CD8-positive, alpha-beta memory T cell (primary cell): ENCODE results near the gene CPNE4. TPM values are rescaled to one million over a fixed set of nuclear protein-coding genes. Genes with fewer than 3 reads are reported as not detected.

Source experiments
- CTCF ChIA-PET: fragments of 350-600 bp; sonication (Branson Sonifier 250); formaldehyde crosslinking; loops from one replicate; lab custom pipeline; 2021; ENCODE audit warnings: antibody characterized with exemption; lab: Charles Lee
- POLR2A ChIA-PET: fragments of 350-600 bp; sonication (Branson Sonifier 250); formaldehyde crosslinking; loops from one replicate; lab custom pipeline; 2021; ENCODE audit warnings: antibody characterized with exemption; lab: Charles Lee
- DNase-seq, 5 donors: peaks; one replicate each; pipeline versions ENCODE4 v3.0.0 to v3.0.0-alpha.2; 2020 to 2022; ENCODE audit warnings: mixed read lengths in 1 of 5
- H3K27ac ChIP-seq: one replicate; pipeline ENCODE4 v1.7.0; 2013; ENCODE audit warnings: low read depth, mild to moderate bottlenecking, low read length, moderate library complexity
- H3K27me3 ChIP-seq: 2 replicates; pipeline ENCODE4 v1.7.0; 2013; ENCODE audit warnings: low read length, mild to moderate bottlenecking; ENCODE audit not compliant: insufficient read depth, poor library complexity, severe bottlenecking
- H3K36me3 ChIP-seq: 2 replicates; pipeline ENCODE4 v1.7.0; 2013; ENCODE audit warnings: mild to moderate bottlenecking, low read length, moderate library complexity; ENCODE audit not compliant: insufficient read depth
- H3K4me1 ChIP-seq: 2 replicates; pipeline ENCODE4 v1.7.0; 2013; ENCODE audit warnings: mild to moderate bottlenecking, low read length, moderate library complexity; ENCODE audit not compliant: insufficient read depth
- H3K4me3 ChIP-seq: 2 replicates; pipeline ENCODE4 v1.7.0; 2013; ENCODE audit warnings: mild to moderate bottlenecking, low read length
- H3K9me3 ChIP-seq: 2 replicates; pipeline ENCODE4 v1.7.0; 2013; ENCODE audit warnings: mild to moderate bottlenecking, low read length
- H3K27ac Mint-ChIP-seq, 8 donors: one replicate each; pipeline ENCODE4 v1.8.0; 2020 to 2021; ENCODE audit warnings: mixed read lengths in 8 of 8, mild to moderate bottlenecking in 6 of 8, inconsistent platforms in 3 of 8, moderate library complexity in 3 of 8
- H3K27me3 Mint-ChIP-seq, 2 donors: one replicate each; pipeline ENCODE4 v1.8.0; 2020 to 2021; ENCODE audit warnings: mixed read lengths in 2 of 2, mild to moderate bottlenecking in 1 of 2, moderate library complexity in 1 of 2
- H3K36me3 Mint-ChIP-seq, 3 donors: one replicate each; pipeline ENCODE4 v1.8.0; 2020 to 2021; ENCODE audit warnings: mixed read lengths in 3 of 3, inconsistent platforms in 1 of 3, mild to moderate bottlenecking in 1 of 3
- H3K4me1 Mint-ChIP-seq, 3 donors: one replicate each; pipeline ENCODE4 v1.8.0; 2020 to 2021; ENCODE audit warnings: mixed read lengths in 3 of 3, inconsistent platforms in 1 of 3, mild to moderate bottlenecking in 1 of 3
- H3K4me3 Mint-ChIP-seq, 7 donors: one replicate each; pipeline ENCODE4 v1.8.0; 2020 to 2021; ENCODE audit warnings: mixed read lengths in 7 of 7, mild to moderate bottlenecking in 6 of 7, moderate library complexity in 4 of 7, inconsistent platforms in 2 of 7
- H3K9me3 Mint-ChIP-seq, 5 donors: one replicate each; pipeline ENCODE4 v1.8.0; 2020 to 2022; ENCODE audit warnings: mixed read lengths in 5 of 5, mild to moderate bottlenecking in 3 of 5, moderate library complexity in 2 of 5, inconsistent platforms in 1 of 5
- polyA plus RNA-seq: library from polyadenylated mRNA; unstranded; fragments of 300-500 nt; fragmentation: Illumina TruSeq; gene quantifications from one replicate; pipeline ENCODE4 v1.2.3, GENCODE V29; 2021
- total RNA-seq, 2 experiments: library from RNA; stranded (reverse); gene quantifications; one replicate each; pipeline ENCODE4 v1.2.3, GENCODE V29; 2021

The CPNE4 gene
- total and polyA plus RNA-seq, 3 experiments from 2014 or later: not detected

GRCh38 chr3:131821191-131821762, 213.5 kb downstream of the CPNE4 start:
- ChIA-PET CTCF (no interaction called here), POLR2A (no interaction called here)
- peaks cover 3 to 7% of the 10 kb centered on the region in 2 donors for H3K27me3 Mint-ChIP-seq
- Histone ChIP-seq H3K4me1 (no peaks in the 10 kb centered on the region), H3K27ac (no peak overlapping the region), H3K36me3 (no peaks in the 10 kb centered on the region), H3K4me3 (no peak overlapping the region), H3K9me3 (no peaks in the 10 kb centered on the region), H3K27me3 (no peaks in the 10 kb centered on the region)
- no peak overlapping the region for H3K27ac Mint-ChIP-seq
- no peak for DNase-seq
- H3K4me3 Mint-ChIP-seq: no peak overlapping the region
- H3K4me1 Mint-ChIP-seq: no peaks in the 10 kb centered on the region
- no peaks in the 10 kb centered on the region for H3K36me3 Mint-ChIP-seq
- no peaks in the 10 kb centered on the region for H3K9me3 Mint-ChIP-seq

GRCh38 chr3:131819381-131820055, 215.3 kb downstream of the CPNE4 start:
- no peak overlapping the region for H3K27ac Mint-ChIP-seq
- H3K9me3 Mint-ChIP-seq: no peaks in the 10 kb centered on the region
- H3K4me3 Mint-ChIP-seq: no peak overlapping the region
- Histone ChIP-seq H3K27ac (no peak overlapping the region), H3K4me1 (no peaks in the 10 kb centered on the region), H3K9me3 (no peaks in the 10 kb centered on the region), H3K36me3 (no peaks in the 10 kb centered on the region), H3K4me3 (no peak overlapping the region), H3K27me3 (no peaks in the 10 kb centered on the region)
- no peak for DNase-seq
- no peaks in the 10 kb centered on the region for H3K36me3 Mint-ChIP-seq
- POLR2A ChIA-PET: no interaction called here
- H3K4me1 Mint-ChIP-seq: no peaks in the 10 kb centered on the region
- CTCF ChIA-PET: no interaction called here
- H3K27me3 Mint-ChIP-seq: peaks cover 3 to 7% of the 10 kb centered on the region in 2 donors

GRCh38 chr3:131812433-131812832, 222.4 kb downstream of the CPNE4 start:
- Histone ChIP-seq H3K9me3 (no peaks in the 10 kb centered on the region), H3K27me3 (no peaks in the 10 kb centered on the region), H3K36me3 (no peaks in the 10 kb centered on the region), H3K4me1 (no peaks in the 10 kb centered on the region), H3K27ac (no peak overlapping the region), H3K4me3 (no peak overlapping the region)
- Mint-ChIP-seq H3K36me3 (no peaks in the 10 kb centered on the region), H3K27me3 (no peaks in the 10 kb centered on the region), H3K4me3 (no peak overlapping the region), H3K27ac (no peak overlapping the region), H3K9me3 (no peaks in the 10 kb centered on the region), H3K4me1 (no peaks in the 10 kb centered on the region)
- DNase-seq: no peak
- ChIA-PET CTCF (no interaction called here), POLR2A (no interaction called here)

- Mint-ChIP-seq H3K27ac (no peak overlapping the region), H3K9me3 (no peaks in the 10 kb centered on the region), H3K4me1 (no peaks in the 10 kb centered on the region), H3K36me3 (no peaks in the 10 kb centered on the region), H3K27me3 (peaks cover 2 to 4% of the 10 kb centered on the region in 2 donors), H3K4me3 (no peak overlapping the region)
- Histone ChIP-seq H3K4me3 (no peak overlapping the region), H3K27ac (no peak overlapping the region), H3K27me3 (no peaks in the 10 kb centered on the region), H3K4me1 (no peaks in the 10 kb centered on the region), H3K36me3 (no peaks in the 10 kb centered on the region), H3K9me3 (no peaks in the 10 kb centered on the region)
- no peak for DNase-seq
- POLR2A ChIA-PET: no interaction called here
- CTCF ChIA-PET: no interaction called here
These were observed 223.3 kb downstream of the CPNE4 start for GRCh38 chr3:131811481-131811880.

GRCh38 chr3:131807822-131808221, 227.0 kb downstream of the CPNE4 start:
- CTCF ChIA-PET: no interaction called here
- H3K36me3 Mint-ChIP-seq: no peaks in the 10 kb centered on the region
- H3K4me1 ChIP-seq: no peaks in the 10 kb centered on the region
- H3K27ac Mint-ChIP-seq: no peak overlapping the region
- H3K27me3 ChIP-seq: no peaks in the 10 kb centered on the region
- no peak overlapping the region for H3K4me3 Mint-ChIP-seq
- H3K27ac ChIP-seq: no peak overlapping the region
- H3K9me3 Mint-ChIP-seq: no peaks in the 10 kb centered on the region
- H3K4me1 Mint-ChIP-seq: no peaks in the 10 kb centered on the region
- H3K36me3 ChIP-seq: no peaks in the 10 kb centered on the region
- no peaks in the 10 kb centered on the region for H3K9me3 ChIP-seq
- POLR2A ChIA-PET: no interaction called here
- no peak overlapping the region for H3K4me3 ChIP-seq
- H3K27me3 Mint-ChIP-seq: peaks cover 2 to 14% of the 10 kb centered on the region in 2 donors
- no peak for DNase-seq

GRCh38 chr3:131806736-131807135, 228.1 kb downstream of the CPNE4 start:
- CTCF ChIA-PET: no interaction called here
- no peaks in the 10 kb centered on the region for H3K36me3 ChIP-seq
- Mint-ChIP-seq H3K27ac (no peak overlapping the region), H3K9me3 (no peaks in the 10 kb centered on the region), H3K27me3 (peaks cover 2 to 14% of the 10 kb centered on the region in 2 donors), H3K4me1 (no peaks in the 10 kb centered on the region), H3K4me3 (no peak overlapping the region), H3K36me3 (no peaks in the 10 kb centered on the region)
- no peak for DNase-seq
- H3K27me3 ChIP-seq: no peaks in the 10 kb centered on the region
- no peaks in the 10 kb centered on the region for H3K9me3 ChIP-seq
- H3K4me3 ChIP-seq: no peak overlapping the region
- no peaks in the 10 kb centered on the region for H3K4me1 ChIP-seq
- no peak overlapping the region for H3K27ac ChIP-seq
- POLR2A ChIA-PET: no interaction called here

- Mint-ChIP-seq H3K27me3 (peaks cover 2 to 18% of the 10 kb centered on the region in 2 donors), H3K36me3 (no peaks in the 10 kb centered on the region), H3K27ac (no peak overlapping the region), H3K4me3 (no peak overlapping the region), H3K4me1 (no peaks in the 10 kb centered on the region), H3K9me3 (no peaks in the 10 kb centered on the region)
- no peaks in the 10 kb centered on the region for H3K36me3 ChIP-seq
- no peaks in the 10 kb centered on the region for H3K27me3 ChIP-seq
- CTCF ChIA-PET: no interaction called here
- no peak overlapping the region for H3K27ac ChIP-seq
- no peak for DNase-seq
- POLR2A ChIA-PET: no interaction called here
- no peak overlapping the region for H3K4me3 ChIP-seq
- H3K4me1 ChIP-seq: no peaks in the 10 kb centered on the region
- no peaks in the 10 kb centered on the region for H3K9me3 ChIP-seq
These were observed 230.2 kb downstream of the CPNE4 start for GRCh38 chr3:131804565-131805133.

- H3K36me3 Mint-ChIP-seq: no peaks in the 10 kb centered on the region
These were observed 231.7 kb downstream of the CPNE4 start for GRCh38 chr3:131803113-131803512.

More at GRCh38 chr3:131803113-131803512, 231.7 kb downstream of the CPNE4 start:
- Histone ChIP-seq H3K4me3 (no peak overlapping the region), H3K27ac (no peak overlapping the region), H3K36me3 (no peaks in the 10 kb centered on the region), H3K4me1 (no peaks in the 10 kb centered on the region), H3K9me3 (no peaks in the 10 kb centered on the region), H3K27me3 (no peaks in the 10 kb centered on the region)
- ChIA-PET CTCF (no interaction called here), POLR2A (no interaction called here)
- H3K4me1 Mint-ChIP-seq: no peaks in the 10 kb centered on the region
- no peak overlapping the region for H3K27ac Mint-ChIP-seq
- peaks cover 3 to 20% of the 10 kb centered on the region in 2 donors for H3K27me3 Mint-ChIP-seq
- DNase-seq: no peak
- no peaks in the 10 kb centered on the region for H3K9me3 Mint-ChIP-seq
- no peak overlapping the region for H3K4me3 Mint-ChIP-seq
